ENCODE measurements around the gene PLA2G2E.

Gene PLA2G2E, protein sequence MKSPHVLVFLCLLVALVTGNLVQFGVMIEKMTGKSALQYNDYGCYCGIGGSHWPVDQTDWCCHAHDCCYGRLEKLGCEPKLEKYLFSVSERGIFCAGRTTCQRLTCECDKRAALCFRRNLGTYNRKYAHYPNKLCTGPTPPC

DNA sequence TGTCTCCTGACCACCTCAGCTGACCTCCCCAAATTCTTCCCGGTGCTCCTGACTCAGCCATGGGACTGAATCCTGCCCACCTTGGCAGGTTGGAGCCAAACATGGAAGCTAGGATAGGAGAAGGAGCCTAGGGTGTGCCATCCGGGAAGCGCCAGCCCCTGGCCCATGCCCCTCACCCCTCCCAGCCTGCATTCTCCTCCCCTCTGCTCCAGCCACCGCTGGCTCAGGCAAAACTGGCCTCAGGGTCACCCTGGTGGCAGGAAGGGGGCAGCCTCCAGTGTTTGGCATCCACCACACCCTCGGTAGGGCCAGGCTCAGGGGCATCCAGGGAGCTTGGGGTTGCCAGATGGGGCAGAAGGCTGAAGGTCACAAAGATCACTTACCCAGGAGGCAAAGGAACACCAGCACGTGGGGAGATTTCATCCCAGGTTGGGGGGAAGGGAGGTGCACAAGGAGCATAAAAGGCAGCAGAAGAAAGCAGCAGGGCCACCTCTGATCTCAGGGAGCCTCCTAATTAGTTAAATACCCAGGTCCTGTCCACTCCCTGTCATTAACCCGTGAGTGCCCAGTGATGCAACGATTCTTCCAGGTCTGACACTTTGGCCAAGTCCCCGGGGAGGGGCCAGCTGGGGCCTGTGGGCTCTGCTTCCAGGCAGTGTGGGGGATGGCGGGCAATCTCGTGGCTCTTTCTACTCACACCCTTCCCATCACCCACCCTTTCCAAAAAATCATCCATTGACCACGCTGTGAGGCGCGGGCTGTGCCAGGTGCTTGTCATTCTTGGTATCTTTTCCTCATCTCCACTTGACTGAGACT is at the start of gene PLA2G2E:
Gene PLA2G2E, minus strand, starts transcription at position 481 of the 816 bp plus-strand sequence. Its CDS starts 58 bp downstream, at position 423.
- in situ Hi-C loops (cut with MboI; ENCODE audit: low sequenced_read_pairs) = no loop called here

DNA sequence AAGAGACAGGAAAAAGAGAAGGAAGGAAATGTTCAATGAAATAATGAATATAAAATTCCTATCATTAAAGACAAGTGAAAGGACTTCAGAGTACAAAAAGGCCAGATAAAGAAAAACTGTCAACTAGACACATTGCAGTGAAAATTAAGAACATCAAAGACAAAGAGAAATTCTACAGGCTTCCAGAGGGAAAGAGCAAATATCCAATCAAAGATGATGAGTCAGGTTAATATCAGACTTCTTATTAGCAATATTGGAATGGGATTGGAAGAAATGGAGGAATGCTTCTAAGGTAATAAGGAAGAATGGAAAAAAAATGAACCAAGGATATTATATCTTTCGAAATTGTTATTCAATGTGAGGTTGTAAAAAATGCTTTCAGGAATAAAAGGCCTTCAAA is 48.2 kb upstream of the PLA2G2E start:
- in situ Hi-C loops (cut with MboI; ENCODE audit: low sequenced_read_pairs) = no loop called here

DNA sequence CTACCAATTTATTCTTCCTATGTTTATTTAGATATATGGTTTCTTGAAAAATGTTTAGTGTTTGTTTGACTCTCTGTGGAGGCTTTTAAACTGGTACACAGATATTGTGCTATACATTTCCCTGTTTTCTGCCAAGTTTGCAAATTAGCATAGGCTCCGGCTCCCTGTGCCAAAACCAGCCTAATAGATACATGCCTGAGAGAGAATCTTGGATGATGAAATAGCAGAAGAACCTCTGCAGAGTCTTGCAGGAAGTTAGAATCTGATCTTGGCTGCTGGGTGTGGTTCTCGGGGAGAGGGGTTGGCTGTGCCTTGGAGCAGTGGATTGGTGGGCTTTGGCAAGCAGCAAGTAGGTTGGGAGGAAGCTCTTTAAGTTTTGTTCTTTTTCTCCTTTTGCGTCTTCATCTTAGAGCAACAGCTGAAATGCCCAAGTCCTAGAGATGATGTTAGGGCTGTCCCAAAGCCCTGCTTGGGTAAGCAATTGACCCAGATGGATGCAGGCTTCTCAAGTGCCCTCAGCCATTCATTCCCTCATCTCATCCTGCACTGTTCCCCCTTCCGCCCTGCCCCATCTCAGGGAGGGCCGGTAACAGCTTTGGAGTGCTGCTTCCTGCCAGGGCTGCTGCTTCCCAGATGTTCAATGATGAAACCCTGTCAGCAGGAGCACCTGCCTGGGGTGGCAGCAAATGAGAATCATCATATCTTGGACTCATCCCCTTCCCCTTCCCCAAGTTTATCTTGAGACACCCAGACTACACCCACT is 46.7 kb upstream of the PLA2G2E start:
- in situ Hi-C loops (cut with MboI; ENCODE audit: low sequenced_read_pairs) = no loop called here

DNA sequence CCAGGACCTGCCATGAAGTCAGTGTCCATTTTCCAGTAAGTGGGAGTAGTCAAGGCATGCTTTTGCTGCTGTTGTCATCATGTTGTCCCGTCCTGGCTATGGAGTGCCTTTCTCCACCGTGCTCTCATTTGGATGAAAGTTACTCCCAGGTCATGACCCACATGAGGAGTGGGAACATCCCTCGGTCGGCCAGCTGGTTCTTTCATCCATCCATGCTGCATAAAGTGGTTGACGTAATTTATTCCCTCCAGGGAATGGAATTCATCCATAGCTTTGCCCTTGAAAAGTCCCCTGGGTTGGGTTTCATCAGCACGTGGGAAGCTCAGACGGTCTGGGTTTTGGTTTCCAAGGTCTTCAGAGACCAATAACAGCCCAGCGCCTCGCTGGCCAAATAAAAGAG is 44.4 kb upstream of the PLA2G2E start:
- in situ Hi-C loops (cut with MboI; ENCODE audit: low sequenced_read_pairs) = no loop called here

DNA sequence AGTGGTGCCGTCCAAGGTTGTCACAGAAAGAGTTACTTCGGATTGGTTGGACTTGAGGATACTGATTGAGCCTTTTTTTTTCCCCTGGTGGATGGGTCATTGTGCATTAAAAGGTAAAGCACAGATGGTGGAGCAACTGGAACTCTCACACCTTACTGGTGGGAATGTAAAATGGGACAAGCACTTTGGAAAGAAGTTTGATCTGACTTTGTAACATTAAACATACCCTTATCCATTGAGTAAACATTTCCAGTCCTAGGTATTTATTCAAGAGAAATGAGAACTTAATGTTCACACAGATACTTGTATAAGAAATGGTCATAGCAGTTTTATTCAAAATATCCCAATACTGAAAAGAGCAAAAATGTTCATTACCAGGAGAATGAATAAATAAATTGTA is 41.1 kb upstream of the PLA2G2E start:
- in situ Hi-C loops (cut with MboI; ENCODE audit: low sequenced_read_pairs) = no loop called here

DNA sequence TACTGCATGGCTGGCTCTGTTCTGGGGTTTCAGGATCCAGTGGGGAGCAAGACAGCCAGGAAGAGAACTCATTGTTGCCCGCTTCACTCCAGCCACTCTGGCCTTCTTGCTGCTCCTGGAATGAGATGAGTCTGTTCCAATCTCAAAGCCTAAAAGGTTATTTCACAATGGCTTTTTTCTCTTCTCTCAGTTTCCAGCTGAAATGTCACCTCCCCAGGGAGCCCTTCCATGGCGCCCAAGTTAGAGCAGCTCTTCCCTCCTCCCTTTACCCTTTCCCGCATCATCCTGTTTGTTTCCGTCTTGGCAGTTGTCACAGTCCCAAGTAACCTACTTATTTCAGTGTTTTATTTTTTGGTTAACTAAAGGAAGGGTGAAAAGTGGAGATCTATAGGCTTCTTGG is 40.2 kb upstream of the PLA2G2E start:
- in situ Hi-C loops (cut with MboI; ENCODE audit: low sequenced_read_pairs) = no loop called here

DNA sequence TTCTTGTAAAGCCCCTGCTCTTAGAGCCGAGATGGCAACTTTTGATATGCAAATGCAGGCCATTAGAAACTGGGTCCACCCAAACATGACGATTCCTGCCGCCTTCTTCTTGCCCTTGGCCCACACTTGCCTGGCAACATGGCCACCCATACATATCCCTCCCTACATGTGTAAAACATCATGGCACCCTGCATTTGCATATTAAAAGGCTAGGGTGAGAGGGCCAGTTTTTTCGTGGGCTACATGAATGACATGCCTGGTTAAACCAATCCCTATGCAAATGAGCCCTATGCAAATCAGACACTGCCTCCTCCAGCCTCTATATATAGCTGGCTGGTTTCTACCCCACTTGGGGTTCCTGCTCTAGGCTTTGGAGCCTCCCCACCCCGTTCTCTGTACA is 37.2 kb upstream of the PLA2G2E start:
- in situ Hi-C loops (cut with MboI; ENCODE audit: low sequenced_read_pairs) = no loop called here

DNA sequence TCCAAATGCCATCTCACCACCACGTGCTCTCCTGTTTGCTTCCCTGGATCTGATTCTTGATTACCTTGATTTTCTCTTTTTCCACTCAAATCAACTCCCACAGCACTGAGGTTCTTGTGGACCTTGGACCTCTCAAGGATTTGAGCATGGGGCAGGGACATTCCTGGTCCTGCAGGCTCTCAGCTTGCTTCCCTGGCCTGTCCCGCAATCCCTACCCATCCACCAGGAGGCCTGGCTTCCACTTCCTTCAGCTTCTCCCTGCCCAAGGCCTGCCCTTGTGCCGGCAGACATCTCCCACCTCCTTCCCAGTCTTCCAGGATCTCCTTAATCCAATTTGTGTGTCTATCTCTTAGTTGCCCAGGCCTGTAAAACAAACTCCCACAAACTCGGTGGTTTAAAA is 34.4 kb upstream of the PLA2G2E start:
- in situ Hi-C loops (cut with MboI; ENCODE audit: low sequenced_read_pairs) = no loop called here

DNA sequence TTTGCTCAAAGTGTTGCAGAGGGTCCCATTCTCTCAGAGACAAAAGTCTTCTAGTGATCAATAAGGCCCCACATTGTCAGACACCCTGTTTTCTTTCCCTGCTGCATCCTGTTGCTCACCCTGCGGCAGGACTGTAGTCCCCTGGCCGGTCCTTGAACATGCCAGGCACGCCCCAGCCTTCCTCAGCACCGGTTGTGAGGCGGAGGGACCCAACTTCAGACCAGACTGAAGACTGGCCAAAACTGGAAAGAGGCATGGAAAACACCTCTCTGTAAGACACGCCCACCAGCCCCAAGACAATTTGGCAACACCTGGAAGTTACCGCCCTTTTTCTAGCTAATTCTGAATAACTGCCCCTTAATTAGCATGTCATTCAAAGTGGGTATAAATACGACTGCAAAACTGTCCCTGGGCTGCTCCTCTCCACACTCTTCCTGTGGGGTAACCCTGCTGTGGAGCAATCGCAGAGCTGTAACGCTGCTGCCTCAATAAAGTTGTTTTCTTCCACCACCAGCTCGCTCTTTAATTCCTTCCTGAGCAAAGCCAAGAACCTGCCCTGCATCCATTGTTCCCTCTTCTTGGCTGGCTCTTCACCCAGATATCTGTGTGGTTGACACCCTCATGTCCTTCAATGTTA is 32.2 kb upstream of the PLA2G2E start:
- in situ Hi-C loops (cut with MboI; ENCODE audit: low sequenced_read_pairs) = no loop called here

DNA sequence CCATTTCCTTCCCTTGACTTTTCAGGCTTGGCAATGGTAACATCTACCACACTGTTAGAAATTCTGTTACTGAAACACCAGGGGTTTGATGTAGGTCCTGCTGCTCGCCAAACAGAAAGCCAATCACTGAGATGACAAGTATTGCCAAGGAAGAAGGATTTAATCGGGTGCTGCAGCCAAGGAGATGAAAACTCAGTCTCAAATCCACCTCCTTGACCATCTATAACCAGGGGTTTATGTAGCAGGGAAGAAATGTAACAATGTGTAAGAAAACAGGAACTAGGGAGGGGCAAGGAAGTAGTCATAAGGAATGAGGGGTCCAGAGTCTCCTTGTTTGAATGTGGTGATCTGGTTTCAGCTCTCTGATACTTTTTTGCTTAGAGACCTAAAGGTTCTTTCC is 30.6 kb upstream of the PLA2G2E start:
- in situ Hi-C loops (cut with MboI; ENCODE audit: low sequenced_read_pairs) = no loop called here

DNA sequence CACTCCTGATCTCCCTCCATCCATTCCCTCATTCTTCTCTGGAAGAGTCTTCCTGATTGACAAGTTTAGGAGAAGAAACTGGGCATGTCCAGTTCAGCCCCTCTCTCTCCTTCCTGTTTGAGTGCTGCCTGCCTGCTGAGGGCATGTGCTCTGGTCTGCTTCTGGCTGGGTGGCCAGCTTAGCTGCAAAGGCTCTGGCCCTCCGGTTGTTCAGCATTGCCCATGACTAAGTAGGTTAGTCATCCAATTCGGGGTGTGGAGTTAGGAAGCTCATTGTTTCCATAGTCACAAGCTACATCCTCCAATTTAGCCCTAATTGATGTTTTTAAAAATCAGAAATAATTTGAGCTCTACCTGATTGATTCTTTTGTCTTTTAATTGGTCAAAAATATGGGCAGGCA is 25.6 kb upstream of the PLA2G2E start:
- in situ Hi-C loops (cut with MboI; ENCODE audit: low sequenced_read_pairs) = no loop called here

DNA sequence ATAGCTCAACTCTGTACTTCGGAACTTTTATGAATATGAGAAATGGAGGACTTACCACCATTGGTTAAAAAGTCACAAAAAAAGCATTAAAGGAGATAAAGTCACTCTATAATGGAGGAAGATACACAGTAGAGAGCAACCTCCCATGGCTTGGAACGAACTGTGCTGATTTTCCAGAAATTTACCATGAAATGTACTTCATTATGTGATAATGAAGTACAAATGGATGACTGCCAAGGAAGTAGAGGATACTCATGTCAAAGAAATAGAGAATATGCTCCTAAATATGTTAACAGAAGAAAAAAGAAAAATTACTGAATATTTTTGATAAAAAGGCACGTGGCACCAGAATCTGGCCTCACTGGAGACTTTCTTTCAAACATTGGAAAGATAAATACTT is 23.6 kb upstream of the PLA2G2E start:
- in situ Hi-C loops (cut with MboI; ENCODE audit: low sequenced_read_pairs) = no loop called here

DNA sequence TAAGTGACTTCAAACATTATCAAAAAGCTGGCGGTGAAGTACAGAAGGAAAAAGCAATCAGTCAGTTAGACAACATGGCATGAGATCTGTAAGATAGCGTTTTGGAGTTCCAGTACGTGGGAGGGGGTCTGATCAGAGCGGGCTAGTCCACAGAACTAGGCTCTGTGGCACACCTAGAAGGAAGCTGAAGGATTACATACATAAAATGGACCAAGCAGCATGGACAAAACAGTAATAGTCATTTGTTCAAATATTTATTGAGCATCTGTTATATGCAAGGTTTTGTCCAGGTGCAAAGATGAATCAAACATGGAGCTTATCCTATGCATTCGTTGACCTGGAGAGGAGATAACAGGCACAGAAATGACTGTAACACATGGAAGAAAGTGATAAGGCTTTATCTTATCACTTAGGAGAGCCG is 22.9 kb upstream of the PLA2G2E start:
- in situ Hi-C loops (cut with MboI; ENCODE audit: low sequenced_read_pairs) = no loop called here

DNA sequence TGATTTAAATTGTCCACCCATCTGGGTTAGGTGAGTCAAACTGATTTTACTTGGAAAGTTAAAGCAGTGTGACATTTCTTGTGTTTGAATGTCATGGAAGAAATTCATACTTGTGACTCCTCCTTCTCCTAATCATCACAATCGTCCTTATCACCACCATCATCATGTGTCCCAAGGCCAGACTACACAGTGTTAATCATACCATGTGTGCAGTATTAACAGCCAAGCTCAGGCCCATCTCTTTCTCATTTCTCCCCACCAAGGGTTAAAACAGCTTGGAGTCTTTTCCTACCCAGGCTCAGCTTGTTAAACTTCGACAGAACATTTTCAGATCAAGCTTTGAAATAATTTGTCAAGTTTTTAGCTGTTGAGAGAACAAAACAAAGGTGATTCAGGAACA is 22.5 kb upstream of the PLA2G2E start:
- in situ Hi-C loops (cut with MboI; ENCODE audit: low sequenced_read_pairs) = no loop called here

DNA sequence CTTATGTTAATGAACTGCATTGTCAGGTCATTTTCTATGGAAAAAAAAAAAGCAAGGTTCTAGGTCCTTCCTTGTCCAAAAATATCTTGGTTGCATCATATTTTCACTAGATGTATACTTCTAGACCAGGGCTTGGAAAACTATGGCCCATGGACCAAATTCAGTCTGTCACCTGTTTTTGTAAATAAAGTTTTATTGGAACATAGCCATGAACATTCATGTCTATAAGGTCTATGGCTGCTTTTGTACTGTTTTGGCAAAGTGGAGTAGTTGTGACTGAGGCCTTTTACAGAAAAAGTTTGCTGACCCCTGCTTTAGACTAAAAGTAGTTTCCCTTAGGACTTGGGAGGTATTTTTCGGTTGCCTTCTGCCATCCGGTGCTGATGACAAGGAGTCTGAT is 19.2 kb upstream of the PLA2G2E start:
- in situ Hi-C loops (cut with MboI; ENCODE audit: low sequenced_read_pairs) = no loop called here

DNA sequence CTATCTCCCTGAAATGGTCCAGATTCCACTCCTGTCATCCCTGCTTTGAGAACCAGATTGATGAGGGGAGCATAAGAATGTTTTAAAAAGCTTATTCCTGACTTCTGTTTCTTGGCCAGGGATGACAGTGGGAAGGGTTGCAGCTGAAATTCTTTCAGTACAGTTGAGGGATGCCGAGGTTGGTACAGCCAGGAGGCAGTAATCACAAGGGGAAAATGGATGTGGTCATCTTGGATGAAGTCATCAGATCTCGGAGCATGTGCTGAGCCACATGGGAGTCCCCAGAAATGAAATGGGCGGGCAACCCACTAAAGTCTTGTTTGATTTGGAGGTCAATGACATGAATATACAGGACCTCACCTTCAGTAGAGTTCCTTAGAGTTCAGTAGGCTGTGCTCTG is 18.7 kb upstream of the PLA2G2E start:
- in situ Hi-C loops (cut with MboI; ENCODE audit: low sequenced_read_pairs) = no loop called here

DNA sequence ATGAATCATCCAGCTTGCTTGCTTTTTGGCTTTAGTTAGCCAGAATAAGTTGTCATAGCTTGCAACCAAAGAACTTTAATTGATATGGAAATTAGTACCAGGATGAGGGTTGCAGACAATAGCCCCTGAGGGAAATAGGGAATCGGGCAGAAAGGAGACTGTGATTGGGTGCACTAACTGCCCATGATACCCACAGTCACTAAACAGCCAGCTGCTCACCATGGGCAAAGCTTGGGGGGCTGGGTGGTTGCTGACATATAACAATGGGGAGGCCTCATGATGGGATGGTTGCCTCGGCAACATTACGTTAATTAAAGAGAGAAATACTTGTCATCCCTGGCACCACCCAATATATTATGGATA is 17.8 kb upstream of the PLA2G2E start:
- in situ Hi-C loops (cut with MboI; ENCODE audit: low sequenced_read_pairs) = no loop called here

DNA sequence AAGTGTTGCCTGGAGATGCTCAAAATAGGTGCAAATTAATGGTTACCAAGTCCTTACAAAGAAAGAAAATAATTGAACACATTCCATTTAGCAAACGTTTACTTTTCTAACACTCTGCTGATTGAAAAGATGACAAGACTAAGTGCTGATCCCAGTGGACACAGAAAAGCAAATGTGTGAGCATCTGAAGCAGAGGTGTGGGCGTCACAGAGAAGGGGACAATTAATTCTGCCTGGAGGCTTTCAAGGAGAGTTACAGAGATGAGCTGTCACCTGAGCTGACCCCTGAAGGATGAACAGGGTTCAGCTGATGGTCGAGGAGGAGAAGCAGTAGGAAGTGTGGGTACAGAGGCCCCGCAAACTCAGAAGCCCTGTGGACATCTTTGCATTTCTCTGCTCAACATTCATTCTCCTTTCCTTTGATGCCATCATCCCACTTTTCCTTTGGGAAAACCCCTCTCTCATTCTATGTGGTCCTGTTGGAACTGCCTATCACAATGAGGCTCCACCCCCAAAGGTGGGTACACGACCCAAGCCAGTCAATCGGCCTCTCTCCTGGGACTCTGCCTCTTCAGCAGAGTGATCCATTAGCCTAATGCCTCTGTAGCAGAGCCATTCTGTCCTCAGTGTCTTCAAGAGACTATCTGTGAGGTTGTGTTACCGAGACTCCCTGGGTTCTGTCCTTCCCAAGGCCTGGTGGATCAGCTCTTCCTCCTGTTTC is 17.2 kb upstream of the PLA2G2E start:
- in situ Hi-C loops (cut with MboI; ENCODE audit: low sequenced_read_pairs) = no loop called here

DNA sequence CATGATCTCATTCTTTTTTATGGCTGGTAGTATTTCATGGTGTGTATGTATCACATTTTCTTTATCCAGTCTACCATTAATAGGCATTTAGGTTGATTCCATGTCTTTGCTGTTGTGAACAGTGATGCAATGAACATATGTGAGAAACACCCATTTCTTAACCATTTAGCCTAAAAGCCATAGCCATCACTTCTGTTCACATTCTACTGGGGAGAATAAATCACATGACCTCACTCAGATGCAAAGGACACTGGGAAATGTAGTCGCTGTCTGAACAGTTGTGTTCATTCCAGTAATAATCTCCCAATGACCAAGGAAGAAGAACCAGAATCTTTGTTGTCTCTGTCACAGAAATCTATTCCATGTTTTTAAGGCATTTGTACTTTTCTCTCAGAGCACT is 15.1 kb upstream of the PLA2G2E start:
- in situ Hi-C loops (cut with MboI; ENCODE audit: low sequenced_read_pairs) = no loop called here

DNA sequence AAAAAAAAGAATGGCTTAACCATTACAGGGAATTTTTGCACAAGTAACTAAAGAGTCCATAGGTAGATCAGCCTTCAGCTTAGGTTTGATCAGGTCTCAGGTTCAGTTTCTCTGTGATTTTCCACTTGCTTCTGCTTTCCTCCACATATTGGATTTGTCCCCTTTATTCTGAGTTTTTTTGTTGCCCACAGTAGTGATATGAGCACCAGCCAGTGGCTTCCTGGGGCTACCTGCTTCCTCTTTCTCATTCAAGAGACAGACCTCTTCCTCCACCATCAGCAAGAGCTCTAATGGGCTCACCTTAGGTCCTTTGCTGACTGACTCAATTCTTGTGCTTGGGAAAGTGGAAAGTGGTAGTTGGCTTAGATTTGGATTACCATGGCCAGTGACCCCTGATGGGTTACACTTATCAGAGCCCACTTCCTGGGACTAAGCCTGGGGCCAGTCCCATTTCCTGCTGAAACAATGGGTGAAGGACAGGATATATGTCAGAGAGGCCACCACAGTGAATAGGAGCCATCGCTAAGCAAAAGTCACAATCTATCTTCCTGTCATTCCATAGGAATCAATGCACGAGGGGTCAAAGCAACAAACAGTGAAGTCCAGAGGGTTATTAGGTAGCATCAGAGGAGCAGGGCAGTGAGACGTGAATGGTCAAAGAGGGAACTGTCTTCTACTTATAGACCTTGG is 12.8 kb upstream of the PLA2G2E start:
- in situ Hi-C loops (cut with MboI; ENCODE audit: low sequenced_read_pairs) = no loop called here

All from HL-60/S4 treated with retinoic acid at 250 ng/mL for 4 days and 3 days (cell line).